ENCODE data around the gene BANF2. TPM values are rescaled to one million over a fixed set of nuclear protein-coding genes. Genes with fewer than 3 reads are reported as not detected.

The BANF2 gene
- total RNA-seq, 1 experiment from 2014 or later = not detected

DNA sequence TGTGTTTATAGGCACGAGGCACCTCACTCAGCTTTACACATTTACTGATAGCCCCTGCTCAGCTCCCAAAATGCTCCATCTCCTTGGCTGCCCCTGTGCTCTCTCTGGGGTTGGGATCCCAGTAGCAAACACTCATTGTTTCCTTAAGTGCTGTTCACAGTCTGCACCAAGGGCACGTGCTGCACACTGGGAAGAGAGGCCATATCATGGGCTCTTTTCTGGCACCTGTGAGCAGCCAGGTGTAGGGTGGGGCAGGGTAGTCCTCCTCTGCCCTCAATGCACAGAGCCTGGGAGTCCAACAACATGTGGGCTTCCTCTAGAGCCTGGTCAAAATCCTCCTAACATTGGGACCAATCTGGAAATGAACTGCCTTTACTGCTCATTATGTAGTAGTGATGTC lies 67.9 kb downstream of the BANF2 start:
- H3K56ac ChIP-seq (ENCODE audit: insufficient read length, low read depth, low read length) = no peak overlapping the region
- no peak overlapping the region for H3K27ac ChIP-seq (ENCODE audit: insufficient read length, low read depth, low read length)
- H3K14ac ChIP-seq (ENCODE audit: insufficient read depth, low read length) = no peak overlapping the region
- no peak overlapping the region for H4K8ac ChIP-seq (replicated peaks; ENCODE audit: insufficient read length, low read depth, low read length)
- H3T11ph ChIP-seq (ENCODE audit: low read length) = no peak overlapping the region
- TF ChIP-seq, protein P1, sequence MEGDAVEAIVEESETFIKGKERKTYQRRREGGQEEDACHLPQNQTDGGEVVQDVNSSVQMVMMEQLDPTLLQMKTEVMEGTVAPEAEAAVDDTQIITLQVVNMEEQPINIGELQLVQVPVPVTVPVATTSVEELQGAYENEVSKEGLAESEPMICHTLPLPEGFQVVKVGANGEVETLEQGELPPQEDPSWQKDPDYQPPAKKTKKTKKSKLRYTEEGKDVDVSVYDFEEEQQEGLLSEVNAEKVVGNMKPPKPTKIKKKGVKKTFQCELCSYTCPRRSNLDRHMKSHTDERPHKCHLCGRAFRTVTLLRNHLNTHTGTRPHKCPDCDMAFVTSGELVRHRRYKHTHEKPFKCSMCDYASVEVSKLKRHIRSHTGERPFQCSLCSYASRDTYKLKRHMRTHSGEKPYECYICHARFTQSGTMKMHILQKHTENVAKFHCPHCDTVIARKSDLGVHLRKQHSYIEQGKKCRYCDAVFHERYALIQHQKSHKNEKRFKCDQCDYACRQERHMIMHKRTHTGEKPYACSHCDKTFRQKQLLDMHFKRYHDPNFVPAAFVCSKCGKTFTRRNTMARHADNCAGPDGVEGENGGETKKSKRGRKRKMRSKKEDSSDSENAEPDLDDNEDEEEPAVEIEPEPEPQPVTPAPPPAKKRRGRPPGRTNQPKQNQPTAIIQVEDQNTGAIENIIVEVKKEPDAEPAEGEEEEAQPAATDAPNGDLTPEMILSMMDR (conservative IDR thresholded peaks at IDR 0.05) = no peak
- no CpG with 5 or more reads among the region's 2 CpGs for WGBS (ENCODE audit: extremely low coverage, insufficient read length, low lambda C conversion rate)
- H2BK120ac ChIP-seq (ENCODE audit: low read depth, low read length, poor library complexity, severe bottlenecking) = no peak overlapping the region
- H3K4ac ChIP-seq (ENCODE audit: low read depth, low read length) = no peak overlapping the region
- no peaks in the 10 kb centered on the region for H3K27me3 ChIP-seq (ENCODE audit: insufficient read depth, low read length)
- peaks cover 4% of the 10 kb centered on the region; the same call in 1 of the 2 replicates for H3K4me1 ChIP-seq (ENCODE audit: insufficient read depth, low read length)
- DNase-seq = no peak
- Mint-ChIP-seq H3K4me3 (no peak overlapping the region), H3K36me3 (ENCODE audit: insufficient read depth in 1 of 3, low read depth in 3 of 3) (no peaks in the 10 kb centered on the region), H3K4me1 (peaks cover 22 to 25% of the 10 kb centered on the region in 2 experiments), H3K27me3 (ENCODE audit: low read depth) (peaks cover 1% of the 10 kb centered on the region; the same call in 1 of the 2 replicates), H3K27ac (no peak overlapping the region), H3K9me3 (no peaks in the 10 kb centered on the region)
- no peak overlapping the region for H4K5ac ChIP-seq (ENCODE audit: insufficient read length, low read depth, low read length)
- no peak overlapping the region for H2BK15ac ChIP-seq (ENCODE audit: low read depth, low read length)
- no peak overlapping the region for H3K23ac ChIP-seq (ENCODE audit: insufficient read length, low read depth, low read length)
- H3K18ac ChIP-seq (ENCODE audit: insufficient read length, low read depth, low read length) = no peak overlapping the region
- H3K9me3 ChIP-seq (ENCODE audit: control insufficient read depth, low read depth, low read length) = no peaks in the 10 kb centered on the region
- no peak overlapping the region for H3K4me2 ChIP-seq (ENCODE audit: insufficient read depth, insufficient read length, low read length)
- H3K23me2 ChIP-seq (ENCODE audit: insufficient read length, low read depth, low read length, poor library complexity, severe bottlenecking) = no peaks in the 10 kb centered on the region
- H4K91ac ChIP-seq (ENCODE audit: insufficient read length, low read depth, low read length) = no peak overlapping the region
- H3K79me2 ChIP-seq (ENCODE audit: insufficient read depth, low read length) = no peaks in the 10 kb centered on the region
- no peaks in the 10 kb centered on the region for H4K20me1 ChIP-seq (ENCODE audit: control insufficient read depth, insufficient read depth, insufficient read length)
- no peaks in the 10 kb centered on the region for H3K79me1 ChIP-seq (ENCODE audit: insufficient read depth, low read depth, low read length, poor library complexity, severe bottlenecking)
- H2BK12ac ChIP-seq (ENCODE audit: insufficient read length, low read depth, low read length) = no peak overlapping the region
- no peak overlapping the region for H2BK5ac ChIP-seq (ENCODE audit: insufficient read length, low read length)
- no peak overlapping the region for H2AFZ ChIP-seq (ENCODE audit: low read length)
- H2BK20ac ChIP-seq (ENCODE audit: low read depth, low read length, poor library complexity, severe bottlenecking) = no peak overlapping the region
- no peak overlapping the region for H2AK5ac ChIP-seq (ENCODE audit: insufficient read length, low read length)
- H3K9ac ChIP-seq (ENCODE audit: extremely low read depth, insufficient read length, low read length) = no peak overlapping the region
